GM19372 (cell line): ENCODE measurements around the gene MAGI1.

Experiments
- ATAC-seq: cut with Tn5 transposase; IDR thresholded peaks from one replicate; pipeline ENCODE4 v1.9.1; 2021; ENCODE audit warnings: mild to moderate bottlenecking, low read depth, moderate library complexity; ENCODE audit not compliant: unreplicated experiment

Gene MAGI1

GRCh38 chr3:65481085-65481484, 557.6 kb downstream of the MAGI1 start:
- ATAC-seq = no peak

- no peak for ATAC-seq
These were observed 558.7 kb downstream of the MAGI1 start for GRCh38 chr3:65479990-65480389.

- ATAC-seq = no peak
These were observed 559.9 kb downstream of the MAGI1 start for GRCh38 chr3:65478551-65479500.

- ATAC-seq = no peak
These were observed 565.0 kb downstream of the MAGI1 start for GRCh38 chr3:65473736-65474135.

- no peak for ATAC-seq
These were observed 566.2 kb downstream of the MAGI1 start for GRCh38 chr3:65472501-65472900.

GRCh38 chr3:65466300-65466988, 572.3 kb downstream of the MAGI1 start:
- no peak for ATAC-seq

GRCh38 chr3:65449841-65450428, 588.8 kb downstream of the MAGI1 start:
- ATAC-seq = no peak

GRCh38 chr3:65448120-65448519, 590.6 kb downstream of the MAGI1 start:
- no peak for ATAC-seq

GRCh38 chr3:65445573-65446169, 593.0 kb downstream of the MAGI1 start:
- no peak for ATAC-seq

GRCh38 chr3:65444447-65444815, 594.3 kb downstream of the MAGI1 start:
- no peak for ATAC-seq

- no peak for ATAC-seq
These were observed 594.8 kb downstream of the MAGI1 start for GRCh38 chr3:65443739-65444446.

GRCh38 chr3:65439641-65440284, 599.0 kb downstream of the MAGI1 start:
- no peak for ATAC-seq

GRCh38 chr3:65438612-65439011, 600.1 kb downstream of the MAGI1 start:
- no peak for ATAC-seq

GRCh38 chr3:65438096-65438495, 600.6 kb downstream of the MAGI1 start:
- no peak for ATAC-seq

GRCh38 chr3:65436580-65436979, 602.1 kb downstream of the MAGI1 start:
- no peak for ATAC-seq

GRCh38 chr3:65433480-65433879, 605.2 kb downstream of the MAGI1 start:
- ATAC-seq = no peak

- no peak for ATAC-seq
These were observed 606.2 kb downstream of the MAGI1 start for GRCh38 chr3:65432388-65433003.

GRCh38 chr3:65425880-65426279, 612.8 kb downstream of the MAGI1 start:
- no peak for ATAC-seq

GRCh38 chr3:65422154-65422553, 616.6 kb downstream of the MAGI1 start:
- ATAC-seq = no peak
